CD14-positive monocyte (primary cell): ENCODE results near the gene ZNF684. TPM values are rescaled to one million over a fixed set of nuclear protein-coding genes. Genes with fewer than 3 reads are reported as not detected.

ENCODE experiments used
- DNase-seq, 3 donors: peaks; one replicate each; pipeline ENCODE4 v3.0.0-alpha.2; 2011 to 2022
- H2AFZ ChIP-seq: 2 replicates; pipeline ENCODE4 v1.6.0; 2012; ENCODE audit warnings: mild to moderate bottlenecking, low read depth, low read length, inconsistent platforms; ENCODE audit not compliant: insufficient read depth, poor library complexity, severe bottlenecking
- H3K27ac ChIP-seq, 2 donors: 1 replicate in 1 of 2; 2 replicates in 1 of 2; pipeline ENCODE4 v1.5.1; 2012 to 2013; ENCODE audit warnings: low read length in 2 of 2, control low read depth in 1 of 2, inconsistent platforms in 1 of 2, low read depth in 1 of 2, mild to moderate bottlenecking in 1 of 2
- H3K27me3 ChIP-seq, 2 donors: one replicate each; pipeline versions ENCODE4 v1.6.0 to v1.6.1; 2011 to 2013; ENCODE audit warnings: low read length in 2 of 2; ENCODE audit not compliant: control insufficient read depth in 2 of 2, insufficient read depth in 2 of 2
- H3K36me3 ChIP-seq, 2 donors: replicated peaks in 1 of 2; 1 replicate in 1 of 2; 2 replicates in 1 of 2; pipeline versions ENCODE4 v1.5.1 to v1.6.1; 2012 to 2013; ENCODE audit warnings: low read length in 2 of 2, control low read depth in 1 of 2, inconsistent platforms in 1 of 2, mild to moderate bottlenecking in 1 of 2; ENCODE audit not compliant: insufficient read depth in 2 of 2, control insufficient read depth in 1 of 2
- H3K4me1 ChIP-seq, 2 donors: 1 replicate in 1 of 2; 2 replicates in 1 of 2; pipeline versions ENCODE4 v1.5.1 to v1.6.1; 2012 to 2013; ENCODE audit warnings: low read length in 2 of 2, control low read depth in 1 of 2, inconsistent platforms in 1 of 2, mild to moderate bottlenecking in 1 of 2, moderate library complexity in 1 of 2; ENCODE audit not compliant: insufficient read depth in 2 of 2, control insufficient read depth in 1 of 2
- H3K4me2 ChIP-seq: replicated peaks from 2 replicates; pipeline ENCODE3; 2012; ENCODE audit warnings: low read length, moderate library complexity, mild to moderate bottlenecking; ENCODE audit not compliant: poor library complexity, severe bottlenecking; ENCODE audit errors: extremely low read depth
- H3K4me3 ChIP-seq, 3 experiments: fragments of 200-600 bp in 1 of 3; sonication (generic) in 1 of 3; replicated peaks in 1 of 3; 1 replicate in 2 of 3; 2 replicates in 1 of 3; pipeline ENCODE4 v1.5.1; 2011 to 2013; ENCODE audit warnings: low read length in 3 of 3, mild to moderate bottlenecking in 3 of 3, control low read depth in 2 of 3, low read depth in 2 of 3, inconsistent platforms in 1 of 3, moderate library complexity in 1 of 3
- H3K79me2 ChIP-seq: 2 replicates; pipeline ENCODE4 v1.6.0; 2012; ENCODE audit warnings: mild to moderate bottlenecking, control low read depth, inconsistent platforms, low read length, moderate library complexity; ENCODE audit not compliant: insufficient read depth
- H3K9ac ChIP-seq: 2 replicates; pipeline ENCODE4 v1.6.0; 2017; ENCODE audit warnings: low read length, mild to moderate bottlenecking; ENCODE audit not compliant: insufficient read depth, poor library complexity, severe bottlenecking
- H3K9me3 ChIP-seq, 2 donors: replicated peaks in 1 of 2; 1 replicate in 1 of 2; 2 replicates in 1 of 2; pipeline versions ENCODE4 v1.5.1 to v1.6.1; 2012 to 2013; ENCODE audit warnings: low read length in 2 of 2, control low read depth in 1 of 2; ENCODE audit not compliant: control insufficient read depth in 1 of 2, insufficient read depth in 1 of 2
- H4K20me1 ChIP-seq: 2 replicates; pipeline ENCODE4 v1.6.0; 2012; ENCODE audit warnings: mild to moderate bottlenecking, low read length, control low read depth, moderate library complexity; ENCODE audit not compliant: insufficient read depth
- H3K27ac Mint-ChIP-seq, 7 donors: one replicate each; pipeline ENCODE4 v1.8.0; 2020; ENCODE audit warnings: mild to moderate bottlenecking in 7 of 7, mixed read lengths in 7 of 7, moderate library complexity in 6 of 7, inconsistent platforms in 2 of 7
- H3K27me3 Mint-ChIP-seq, 3 donors: one replicate each; pipeline ENCODE4 v1.8.0; 2021 to 2022; ENCODE audit warnings: low read depth in 3 of 3, mild to moderate bottlenecking in 3 of 3, mixed read lengths in 3 of 3, moderate library complexity in 3 of 3, inconsistent platforms in 1 of 3
- H3K36me3 Mint-ChIP-seq, 2 donors: one replicate each; pipeline ENCODE4 v1.8.0; 2020; ENCODE audit warnings: mixed read lengths in 2 of 2, inconsistent platforms in 1 of 2, mild to moderate bottlenecking in 1 of 2
- H3K4me1 Mint-ChIP-seq: one replicate; pipeline ENCODE4 v1.8.0; 2020; ENCODE audit warnings: mild to moderate bottlenecking, mixed read lengths
- H3K4me3 Mint-ChIP-seq, 2 donors: one replicate each; pipeline ENCODE4 v1.8.0; 2020; ENCODE audit warnings: mild to moderate bottlenecking in 2 of 2, mixed read lengths in 2 of 2, moderate library complexity in 1 of 2
- H3K9me3 Mint-ChIP-seq, 7 donors: one replicate each; pipeline ENCODE4 v1.8.0; 2020 to 2022; ENCODE audit warnings: mixed read lengths in 7 of 7, mild to moderate bottlenecking in 6 of 7, moderate library complexity in 6 of 7, inconsistent platforms in 2 of 7
- CTCF ChIP-seq: fragments of 200-600 bp; IDR thresholded peaks from one replicate; pipeline ENCODE4 v1.8.0; 2022; ENCODE audit warnings: antibody characterized with exemption, mild to moderate bottlenecking
- WGBS: methylation state at CpG from one replicate; pipeline ENCODE4 v1.1.5; 2013; ENCODE audit warnings: missing lambda C conversion rate; ENCODE audit not compliant: insufficient coverage; 5-methylcytosine and 5-hydroxymethylcytosine counted together
- intact Hi-C, 2 donors: fragments of 100-400 bp; cut with micrococcal nuclease; formaldehyde crosslinking; loops; one replicate each; pipeline versions ENCODE4 v1.15.0 to v1.15.1; 2023
- polyA plus RNA-seq, 3 donors: library from polyadenylated mRNA; depleted of rRNA in 1 of 3; unstranded in 2 of 3; stranded (reverse) in 1 of 3; fragments of 300-500 nt in 2 of 3; fragments of >200 nt in 1 of 3; fragmentation: Illumina TruSeq in 2 of 3; gene quantifications; 1 replicate in 2 of 3; 2 replicates in 1 of 3; pipeline ENCODE4 v1.2.3, GENCODE V29; 2012 to 2021

The ZNF684 gene
- polyA plus RNA-seq, 3 donors, result 2.3 to 3.5 (median 2.7) TPM

- no peaks in the 10 kb centered on the region for H3K27me3 ChIP-seq
- no peak overlapping the region for H3K27ac ChIP-seq
- Mint-ChIP-seq H3K36me3 (no peaks in the 10 kb centered on the region), H3K4me1 (peaks cover 4% of the 10 kb centered on the region), H3K27me3 (peaks cover 0 to 6% (median 0%) of the 10 kb centered on the region in 3 donors), H3K4me3 (no peak overlapping the region), H3K9me3 (peaks cover 0 to 5% (median 0%) of the 10 kb centered on the region in 7 donors), H3K27ac (no peak overlapping the region)
- H3K36me3 ChIP-seq, result no peaks in the 10 kb centered on the region
- no peaks in the 10 kb centered on the region for H3K4me1 ChIP-seq
- WGBS, result 44% methylated on average over 2 of the region's 3 CpGs
- no peak overlapping the region for H3K9ac ChIP-seq
- TF ChIP-seq CTCF, result no peak
- no peaks in the 10 kb centered on the region for H3K9me3 ChIP-seq
- no peak overlapping the region for H3K4me3 ChIP-seq
- DNase-seq, result no peak
- no peak overlapping the region for H2AFZ ChIP-seq
- no peaks in the 10 kb centered on the region for H4K20me1 ChIP-seq
- no peak overlapping the region for H3K4me2 ChIP-seq
- intact Hi-C loops, result no loop called here
- H3K79me2 ChIP-seq, result no peaks in the 10 kb centered on the region
Observed at GRCh38 chr1:40564506-40564905, 33.1 kb downstream of the ZNF684 start.

- no peak for TF ChIP-seq CTCF
- no peak overlapping the region for H3K4me3 ChIP-seq
- H3K36me3 Mint-ChIP-seq, result no peaks in the 10 kb centered on the region
- peaks cover 0 to 2% (median 0%) of the 10 kb centered on the region in 7 donors for H3K9me3 Mint-ChIP-seq
- no peak overlapping the region for H3K27ac Mint-ChIP-seq
- no peaks in the 10 kb centered on the region for H3K36me3 ChIP-seq
- H3K4me2 ChIP-seq, result no peak overlapping the region
- H3K9me3 ChIP-seq, result no peaks in the 10 kb centered on the region
- intact Hi-C loops, result no loop called here
- no peak overlapping the region for H3K9ac ChIP-seq
- H4K20me1 ChIP-seq, result no peaks in the 10 kb centered on the region
- H3K4me1 ChIP-seq, result no peaks in the 10 kb centered on the region
- H3K27me3 Mint-ChIP-seq, result peaks cover 0 to 6% (median 0%) of the 10 kb centered on the region in 3 donors
- no peak overlapping the region for H3K27ac ChIP-seq
- H3K4me3 Mint-ChIP-seq, result no peak overlapping the region
- no peak for DNase-seq
- no peaks in the 10 kb centered on the region for H3K79me2 ChIP-seq
- peaks cover 4% of the 10 kb centered on the region for H3K4me1 Mint-ChIP-seq
- no CpG with 5 or more reads among the region's 3 CpGs for WGBS
- H3K27me3 ChIP-seq, result no peaks in the 10 kb centered on the region
- no peak overlapping the region for H2AFZ ChIP-seq
Observed at GRCh38 chr1:40564913-40565312, 33.5 kb downstream of the ZNF684 start.
